NCI-H187 (cell line): Measurements from ENCODE around the gene SCAP.
"Not testable (repeated sequence)": the region's sequence is repeated elsewhere in the genome, so short reads cannot be mapped to it uniquely, and the experiment has no call there.

ENCODE experiments used
- DNase-seq, 2 experiments: peaks; one replicate each; lab custom pipeline; 2025; lab: John Stamatoyannopoulos, UW

Gene SCAP

GRCh38 chr3:47480267-47480666 is 4.5 kb upstream of the SCAP start:
- DNase-seq: not testable (repeated sequence)

GRCh38 chr3:47479826-47480160 is 4.1 kb upstream of the SCAP start:
- DNase-seq: no peak

- DNase-seq: no peak
Measured at GRCh38 chr3:47478022-47478421, 2.3 kb upstream of the SCAP start.

- no peak for DNase-seq
Measured at GRCh38 chr3:47476644-47477199, 981 bp upstream of the SCAP start.

- DNase-seq: no peak
Measured at GRCh38 chr3:47476330-47476626, 537 bp upstream of the SCAP start.

GRCh38 chr3:47475029-47475569 is 642 bp downstream of the SCAP start:
- no peak for DNase-seq

- no peak for DNase-seq
Measured at GRCh38 chr3:47473391-47473790, 2.4 kb downstream of the SCAP start.

- no peak for DNase-seq
Measured at GRCh38 chr3:47469616-47470015, 6.1 kb downstream of the SCAP start.

- not testable (repeated sequence) for DNase-seq
Measured at GRCh38 chr3:47468315-47468714, 7.4 kb downstream of the SCAP start.

GRCh38 chr3:47464588-47464987 is 11.2 kb downstream of the SCAP start:
- DNase-seq: no peak

GRCh38 chr3:47459534-47460085 is 16.1 kb downstream of the SCAP start:
- DNase-seq: not testable (repeated sequence)

GRCh38 chr3:47456984-47457383 is 18.8 kb downstream of the SCAP start:
- no peak for DNase-seq

GRCh38 chr3:47455806-47456452 is 19.8 kb downstream of the SCAP start:
- no peak for DNase-seq

- DNase-seq: no peak
Measured at GRCh38 chr3:47452453-47453215, 23.1 kb downstream of the SCAP start.

- DNase-seq: no peak
Measured at GRCh38 chr3:47444103-47444502, 31.6 kb downstream of the SCAP start.

GRCh38 chr3:47443611-47443995 is 32.1 kb downstream of the SCAP start:
- no peak for DNase-seq

GRCh38 chr3:47441796-47442551 is 33.8 kb downstream of the SCAP start:
- DNase-seq: no peak

- no peak for DNase-seq
Measured at GRCh38 chr3:47440131-47440530, 35.6 kb downstream of the SCAP start.

GRCh38 chr3:47436180-47436579 is 39.6 kb downstream of the SCAP start:
- DNase-seq: no peak

- no peak for DNase-seq
Measured at GRCh38 chr3:47434849-47435248, 40.9 kb downstream of the SCAP start.

GRCh38 chr3:47433796-47434195 is 41.9 kb downstream of the SCAP start:
- DNase-seq: no peak

- no peak for DNase-seq
Measured at GRCh38 chr3:47432673-47433072, 43.1 kb downstream of the SCAP start.
